Superior temporal gyrus (tissue), 1 donor: ENCODE measurements around the gene TFAP2A.

Experiments used
- DNase-seq: peaks from one replicate; pipeline ENCODE4 v3.0.0-alpha.2; 2016; ENCODE audit errors: extremely low spot score

Gene TFAP2A

DNA sequence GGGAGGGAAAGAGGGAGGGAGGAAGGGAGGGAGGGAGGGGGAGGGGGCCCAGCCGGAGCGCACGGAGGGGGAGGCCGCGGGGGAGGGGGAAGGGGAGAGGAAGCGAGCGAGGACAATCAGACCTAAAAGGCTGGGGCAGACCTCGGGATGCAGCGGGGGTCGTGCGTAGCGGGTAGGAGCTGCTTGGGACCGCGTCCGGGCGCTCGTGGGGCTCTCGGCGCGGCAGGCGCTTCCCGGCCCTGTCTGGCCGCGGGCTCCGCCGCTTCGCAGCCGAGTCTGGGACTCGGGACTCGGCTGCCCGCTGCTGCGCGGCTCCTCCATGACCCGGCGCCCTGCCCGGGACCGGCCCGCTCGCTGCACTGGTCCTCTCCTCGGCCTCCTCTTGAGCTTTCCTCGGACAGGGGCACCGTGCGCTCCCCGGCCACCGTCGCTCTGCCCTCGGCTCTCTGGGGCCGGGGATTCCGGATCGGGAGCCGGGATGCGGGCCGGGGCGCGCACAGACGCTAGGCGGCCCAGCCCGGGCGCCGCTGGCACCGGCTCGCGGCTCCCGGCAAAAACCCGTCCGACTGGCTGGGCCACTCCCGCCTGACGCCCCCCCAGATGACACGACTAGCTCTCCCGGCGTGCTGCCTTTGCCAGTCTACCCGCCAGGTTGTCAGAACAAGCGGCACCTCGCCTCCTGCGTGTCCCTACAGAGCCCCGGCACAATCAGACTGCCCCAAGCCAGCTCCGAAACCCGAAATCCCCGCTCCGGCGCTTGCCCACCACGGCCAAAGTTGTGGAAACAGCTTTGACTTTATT lies 2.2 kb downstream of the TFAP2A start:
- DNase-seq, result no peak

DNA sequence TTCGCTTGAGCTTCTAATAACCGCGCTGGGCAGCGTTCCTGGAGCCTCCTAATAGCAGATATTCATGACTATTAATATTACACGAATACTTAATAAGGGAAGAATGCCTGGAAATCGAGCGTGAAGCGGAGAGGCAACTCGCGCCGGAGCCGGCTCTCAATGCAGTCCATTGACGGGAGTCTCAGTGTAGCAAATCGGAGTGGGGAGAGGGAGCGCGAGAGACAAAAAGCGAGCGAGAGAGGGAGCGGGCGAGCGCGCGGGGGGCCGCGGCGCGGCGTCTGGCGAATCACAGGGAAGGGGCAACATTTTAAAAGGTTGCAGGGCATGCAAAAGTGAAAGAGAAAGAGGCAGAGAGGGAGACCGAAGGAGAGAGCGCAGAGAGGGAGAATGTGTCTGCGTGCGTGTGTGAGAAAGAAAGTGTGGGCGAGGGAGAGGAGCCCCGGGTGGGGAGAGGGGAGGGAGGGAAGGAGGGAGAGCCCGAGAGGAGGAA lies 2.9 kb downstream of the TFAP2A start:
- DNase-seq, result no peak

DNA sequence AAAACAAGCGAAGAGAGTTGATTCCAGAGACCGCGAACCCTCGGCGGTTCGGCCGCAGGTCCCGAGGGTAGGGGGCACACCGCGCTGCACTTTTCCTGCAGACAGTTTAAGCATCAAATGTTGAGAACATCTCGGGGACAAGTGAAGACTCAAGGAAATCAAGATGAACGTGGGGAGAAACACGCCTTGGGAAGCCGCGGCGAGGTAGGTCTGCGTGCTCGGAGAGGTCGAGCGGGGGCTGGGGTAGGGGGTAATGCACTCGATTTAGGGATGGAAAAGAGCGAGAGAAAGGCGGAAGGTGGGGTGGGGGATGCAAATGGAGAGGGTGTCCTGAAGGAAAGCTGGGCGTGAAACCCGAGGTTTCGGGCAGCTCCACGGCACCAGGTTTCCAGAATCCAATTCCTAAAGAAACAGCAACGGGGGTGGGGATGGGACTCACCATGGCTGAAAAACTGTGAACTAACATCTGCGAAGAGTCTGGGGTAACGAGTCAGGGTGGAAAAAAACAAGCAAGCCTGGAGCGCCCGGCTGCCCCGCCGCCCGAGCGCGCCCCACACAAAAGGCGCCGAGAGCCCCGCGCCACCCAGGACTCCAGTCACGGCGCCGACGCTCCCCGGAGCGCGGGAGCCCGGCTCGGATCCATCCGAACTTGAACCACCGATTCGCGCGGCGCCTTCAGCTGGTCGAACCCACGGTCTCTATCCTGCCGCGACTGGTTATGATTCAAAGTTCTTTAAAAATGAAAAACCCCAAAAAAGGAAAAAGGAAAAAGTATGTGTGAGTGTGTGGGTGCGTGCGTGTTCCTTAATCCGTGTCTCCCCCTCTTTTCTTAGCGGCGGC lies 3.5 kb downstream of the TFAP2A start:
- DNase-seq, result no peak

DNA sequence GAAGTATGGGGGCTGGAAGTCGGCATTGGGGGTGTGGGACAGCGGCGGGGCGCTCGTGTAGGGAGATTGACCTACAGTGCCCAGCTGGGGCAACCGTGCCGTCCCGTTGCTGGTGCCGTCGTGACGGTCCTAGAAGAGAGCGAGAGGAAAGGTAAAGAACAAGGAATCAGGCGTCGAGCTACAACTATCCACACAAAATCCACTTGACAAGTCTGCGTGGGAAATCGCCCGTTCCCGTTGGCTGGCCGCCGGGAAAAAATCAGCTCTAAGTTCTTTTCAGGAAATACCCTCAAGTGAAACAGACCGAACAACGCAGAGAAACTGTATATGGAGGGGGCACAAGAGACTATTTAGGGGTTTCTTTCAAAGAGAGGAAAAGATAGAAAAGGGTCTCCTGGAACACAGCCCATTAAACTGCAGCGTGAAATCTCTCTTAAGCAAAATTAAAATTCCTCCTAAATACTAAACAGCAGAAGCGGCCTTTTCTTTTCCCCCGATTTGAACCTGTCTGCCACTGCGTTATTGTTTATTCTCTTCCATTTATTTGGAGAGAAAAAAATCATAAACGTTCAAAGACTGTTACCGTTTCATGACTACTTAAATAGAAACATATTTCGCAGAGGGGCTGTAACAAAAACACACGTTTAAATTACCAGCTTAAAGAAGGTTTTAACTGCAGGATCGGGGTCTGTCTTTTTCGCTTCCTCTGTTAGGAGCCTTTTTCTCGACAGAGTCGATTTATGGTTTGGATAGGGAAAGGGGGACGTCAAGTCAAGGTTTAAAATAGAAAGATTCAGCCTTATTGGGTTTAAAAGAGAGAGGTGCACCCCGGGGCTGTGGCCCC lies 4.4 kb downstream of the TFAP2A start:
- DNase-seq, result no peak

DNA sequence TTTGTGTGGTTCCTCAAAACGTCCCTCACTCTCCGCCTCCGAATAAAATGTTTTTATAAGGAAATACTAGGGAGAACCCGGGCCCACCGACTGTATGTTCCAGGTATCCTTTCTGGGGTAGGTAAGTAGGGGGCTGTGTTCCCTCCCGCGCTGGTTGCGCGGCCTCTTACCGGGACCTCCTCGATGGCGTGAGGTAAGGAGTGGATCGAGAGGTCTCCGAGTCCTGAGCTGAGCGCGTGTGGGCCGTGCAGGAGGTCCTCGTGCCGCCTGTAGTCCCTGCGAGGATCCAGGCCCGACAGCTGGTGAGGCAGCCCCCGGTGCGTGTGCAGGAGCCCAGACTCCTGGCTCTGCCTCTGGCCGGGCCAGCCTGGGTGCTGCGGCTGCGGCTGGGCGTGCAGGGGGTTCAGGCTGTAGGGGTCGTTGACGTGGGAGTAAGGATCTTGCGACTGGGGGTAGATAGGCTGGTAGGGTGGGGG lies 5.1 kb downstream of the TFAP2A start:
- no peak for DNase-seq

DNA sequence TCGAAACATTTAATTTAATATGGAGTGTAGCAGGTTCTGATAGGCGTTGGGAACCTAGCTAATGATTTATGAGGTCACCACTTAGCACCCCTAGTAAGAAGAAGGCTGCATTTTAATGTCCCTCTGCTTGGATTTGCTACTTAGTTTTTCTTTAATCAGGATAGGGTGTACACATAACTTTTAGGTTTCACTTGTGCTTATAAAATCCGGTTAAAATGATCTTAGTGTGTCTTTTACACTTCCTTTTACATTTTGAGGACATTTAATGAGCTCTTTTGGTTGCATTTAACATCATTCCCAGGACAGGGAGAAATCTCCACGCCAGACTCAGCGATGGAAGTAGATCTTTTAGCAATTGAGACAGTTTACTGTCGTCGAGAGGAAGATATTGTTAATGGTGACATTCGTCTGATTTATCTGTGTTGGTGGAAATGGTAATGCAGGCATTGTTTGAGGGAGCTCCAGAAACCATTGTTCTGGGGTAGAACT lies 5.6 kb downstream of the TFAP2A start:
- no peak for DNase-seq

DNA sequence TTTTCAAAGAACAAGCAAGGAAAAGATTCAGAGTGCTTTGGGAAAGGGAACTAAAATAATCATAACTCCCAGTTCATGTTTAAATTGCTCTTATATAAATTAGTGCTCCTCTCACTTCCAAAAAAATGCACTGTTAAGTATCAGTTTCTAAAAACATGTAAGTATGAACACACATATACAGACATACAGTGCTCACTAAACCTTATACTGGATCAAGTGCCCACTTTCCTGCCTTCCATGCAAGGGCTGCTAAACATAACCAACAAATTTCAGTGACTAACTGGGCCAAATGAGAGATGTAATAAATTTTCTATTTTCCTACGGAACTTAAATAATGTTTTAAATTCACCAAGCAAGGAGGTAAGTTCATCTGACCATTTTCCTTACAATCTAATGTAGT lies 6.4 kb downstream of the TFAP2A start:
- no peak for DNase-seq

DNA sequence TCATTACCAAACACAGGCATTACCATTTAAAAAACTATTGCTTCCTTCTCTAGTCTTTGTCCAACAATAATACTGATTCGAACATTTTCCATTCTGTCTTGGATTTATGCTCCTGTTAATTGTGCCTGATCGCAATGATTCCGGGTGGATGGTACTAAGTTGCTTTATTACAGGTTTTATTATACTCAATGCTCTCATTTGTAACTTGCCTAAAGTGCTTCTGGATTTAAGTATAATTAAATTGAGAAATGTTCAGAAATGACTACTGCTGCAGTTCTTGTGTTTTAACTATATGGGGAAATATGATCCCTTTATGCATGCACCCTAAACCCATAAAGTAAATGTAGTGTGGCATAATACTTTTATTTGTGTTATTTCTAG lies 7.2 kb downstream of the TFAP2A start:
- DNase-seq, result no peak

DNA sequence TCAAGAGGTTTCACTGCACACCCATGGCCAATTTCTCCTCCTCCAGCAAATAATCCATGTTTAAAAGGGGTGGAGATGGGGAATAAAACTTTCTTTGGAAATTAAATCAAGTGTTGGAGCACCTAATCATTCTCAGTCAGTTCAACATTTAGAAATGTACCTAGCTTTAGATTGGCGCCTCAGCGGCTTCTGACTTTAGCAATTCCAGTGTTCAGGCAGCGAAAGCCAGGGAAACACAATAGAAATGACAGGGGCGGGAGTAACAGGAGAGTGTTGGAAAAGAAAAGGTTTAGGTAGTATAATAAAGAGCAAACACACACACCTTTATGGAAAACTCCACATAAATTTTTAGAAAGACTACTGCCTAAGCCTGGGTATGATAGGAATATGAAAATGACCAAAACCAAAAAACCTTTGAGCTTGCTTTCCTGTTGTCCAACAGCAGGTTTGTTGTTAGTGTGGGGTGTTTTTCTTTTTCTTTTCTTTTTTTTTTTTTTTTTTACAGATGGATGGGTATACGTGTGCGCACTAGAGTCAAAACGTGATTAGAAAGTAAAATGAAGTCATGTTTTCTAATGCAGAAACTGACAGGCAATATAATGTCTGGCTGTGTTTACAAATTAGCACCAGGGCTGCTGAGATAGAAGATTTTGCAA lies 7.7 kb downstream of the TFAP2A start:
- no peak for DNase-seq

DNA sequence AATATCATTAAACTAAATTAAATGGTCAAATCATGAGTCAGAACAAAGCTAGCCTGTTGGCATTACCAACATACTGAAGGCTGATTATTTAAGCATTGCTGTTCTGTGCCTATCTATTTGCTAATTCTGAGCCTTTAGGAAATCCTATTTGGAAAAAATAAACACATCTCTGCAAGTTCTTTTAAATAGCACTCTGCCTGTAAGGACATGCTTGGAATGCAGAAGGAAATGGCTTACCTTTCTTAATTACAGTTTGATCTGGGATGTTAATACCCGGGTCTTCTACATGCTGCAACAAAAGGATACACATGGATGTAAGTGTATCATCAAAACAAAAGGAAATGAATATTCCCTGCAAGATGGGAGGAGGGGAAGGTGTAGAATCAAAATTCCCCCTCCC lies 8.3 kb downstream of the TFAP2A start:
- DNase-seq, result no peak

DNA sequence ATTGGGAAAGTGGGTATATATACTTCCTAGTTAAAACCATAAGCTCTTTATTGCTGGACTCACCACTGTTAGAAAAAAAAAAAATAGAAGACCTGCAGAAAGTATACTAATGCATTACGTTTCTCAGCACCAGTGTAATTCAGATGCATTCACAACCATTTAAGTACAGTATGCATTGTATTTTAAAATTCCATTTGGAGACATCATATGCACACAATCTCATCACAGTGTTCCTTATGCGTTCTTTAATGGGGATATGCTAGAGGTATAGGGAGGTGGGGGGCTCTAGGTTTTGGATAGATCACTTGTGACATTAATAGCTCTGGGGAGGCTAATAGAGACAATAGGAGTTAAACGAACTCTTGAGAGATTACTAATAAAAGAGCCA lies 9.4 kb downstream of the TFAP2A start:
- DNase-seq, result no peak

DNA sequence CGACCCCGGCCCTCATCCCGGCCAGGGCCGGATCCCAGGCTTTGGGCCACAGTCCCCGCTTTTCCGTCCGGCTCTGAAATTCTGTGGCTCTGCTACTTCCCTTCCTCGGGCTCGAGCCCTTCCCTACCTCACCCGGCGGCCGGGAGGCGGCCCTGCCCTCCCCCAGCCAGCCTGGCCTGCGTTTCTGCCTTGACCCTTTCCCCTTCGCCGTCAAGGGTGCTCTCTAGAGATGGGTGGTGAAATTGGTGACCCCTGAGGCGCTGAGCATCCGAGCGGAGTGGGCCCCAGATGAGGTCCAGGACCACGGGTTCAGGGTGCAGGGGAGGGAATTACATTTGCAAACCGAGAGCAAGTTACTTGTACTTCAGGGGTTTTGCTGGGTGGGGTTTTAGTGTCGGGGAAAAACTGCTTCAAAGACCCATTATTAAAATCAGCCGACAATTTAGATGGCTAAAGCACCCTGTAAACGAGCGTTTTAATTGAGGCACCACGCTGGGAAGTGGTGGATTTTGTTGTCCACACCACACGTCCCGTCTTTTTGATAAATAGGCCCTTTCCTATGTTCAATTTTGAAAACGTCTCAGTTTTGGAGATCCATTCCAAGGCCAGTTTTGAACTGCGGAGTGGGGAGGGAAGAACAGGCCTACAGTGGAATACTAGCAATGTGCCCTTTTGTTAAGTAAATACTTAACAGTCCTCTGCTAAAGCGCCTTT lies 9.9 kb downstream of the TFAP2A start:
- DNase-seq, result no peak

DNA sequence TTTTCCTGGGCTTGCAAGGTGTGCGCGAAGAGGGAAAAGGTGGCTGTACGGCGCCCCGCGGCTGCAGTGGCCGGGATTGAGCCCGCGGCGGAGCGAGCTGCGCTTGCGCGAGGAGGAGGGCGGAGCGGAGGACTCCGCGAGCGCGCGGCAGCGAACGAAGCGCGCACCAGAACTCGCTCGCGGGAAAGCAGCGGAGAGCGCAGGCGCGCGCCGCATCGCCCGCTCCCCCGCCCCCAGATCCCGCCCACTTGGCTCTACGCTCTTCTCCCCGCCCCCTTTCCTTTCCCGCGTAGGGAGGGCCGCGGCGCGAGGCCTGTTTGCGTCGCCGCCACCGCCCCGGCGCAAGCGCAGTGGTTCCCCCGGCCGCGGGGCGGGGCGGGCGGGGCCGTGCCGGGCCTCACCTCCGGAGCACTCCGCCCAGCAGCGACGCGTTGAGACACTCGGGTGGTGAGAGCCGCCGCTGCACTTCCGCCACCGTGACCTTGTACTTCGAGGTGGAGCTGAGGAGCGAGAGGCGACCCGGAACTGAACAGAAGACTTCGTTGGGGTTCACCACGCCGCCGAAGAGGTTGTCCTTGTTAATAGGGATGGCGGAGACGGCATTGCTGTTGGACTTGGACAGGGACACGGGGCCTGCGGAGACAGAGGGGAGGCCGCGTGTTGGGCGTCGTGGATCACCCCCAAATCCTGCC lies 10.6 kb downstream of the TFAP2A start:
- DNase-seq, result peak; percentile 80

DNA sequence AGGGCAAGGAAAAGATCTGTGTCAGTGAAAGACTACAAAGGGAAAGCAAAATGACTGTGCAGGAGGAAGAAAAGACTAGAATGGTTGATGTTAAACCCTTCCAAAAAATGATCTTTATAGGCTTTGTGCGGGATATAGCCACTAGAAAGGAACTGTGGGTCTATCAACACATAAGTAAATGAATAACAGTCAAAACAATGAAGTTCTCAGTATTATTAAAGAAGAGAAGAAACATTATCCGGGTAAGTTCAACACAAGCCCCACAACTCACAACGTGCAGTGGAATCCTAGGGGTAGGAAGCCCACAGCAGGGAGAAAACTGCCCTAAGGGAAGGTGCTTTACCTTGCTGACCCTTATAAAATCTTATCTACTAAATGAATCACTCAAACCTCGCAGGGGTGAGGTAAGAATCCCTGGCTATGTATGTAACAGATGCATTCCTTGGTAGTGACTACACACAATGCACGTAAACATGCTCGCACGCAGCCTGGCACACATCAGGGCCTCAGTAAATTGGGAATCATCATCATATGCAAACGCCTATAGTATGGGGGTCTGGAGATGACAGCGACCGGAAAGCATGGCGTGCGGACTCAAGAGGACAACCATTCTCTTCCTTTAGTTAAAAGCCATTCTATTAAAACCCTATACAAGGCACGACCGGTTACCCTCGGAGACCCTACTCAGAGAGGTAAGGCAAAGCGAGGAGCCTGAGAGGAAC lies 11.3 kb downstream of the TFAP2A start:
- DNase-seq, result no peak

DNA sequence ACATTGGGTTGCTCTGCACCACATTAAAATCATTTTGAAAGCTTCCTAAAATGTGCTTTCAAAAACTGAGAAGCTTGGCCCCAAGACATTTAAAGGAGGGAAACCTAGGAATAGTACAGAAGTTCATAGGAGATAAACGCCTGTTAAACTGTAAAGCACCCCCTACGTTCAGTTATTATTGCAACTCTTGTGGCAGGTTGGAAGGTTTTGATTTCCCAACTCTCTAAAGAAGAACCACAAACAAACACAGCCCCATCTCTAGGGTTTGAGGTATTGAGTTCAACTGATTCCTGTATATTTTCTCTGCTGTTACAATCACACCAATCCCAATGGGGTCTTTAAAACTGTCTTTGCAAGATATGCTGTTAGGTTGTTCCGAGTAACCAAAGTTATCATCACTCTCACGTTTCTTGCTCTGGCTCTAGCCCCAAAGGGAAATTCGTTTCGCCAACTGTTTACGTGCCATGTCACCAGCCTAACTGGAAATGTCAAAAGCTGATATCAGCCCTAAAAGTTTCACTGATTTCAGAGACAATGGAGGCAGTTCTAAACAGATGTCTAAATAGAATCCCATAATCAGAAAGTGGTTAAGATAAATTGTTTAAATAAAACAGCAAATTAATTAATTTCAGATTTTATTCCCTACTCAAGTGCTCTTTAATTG lies 12.1 kb downstream of the TFAP2A start:
- DNase-seq, result no peak

DNA sequence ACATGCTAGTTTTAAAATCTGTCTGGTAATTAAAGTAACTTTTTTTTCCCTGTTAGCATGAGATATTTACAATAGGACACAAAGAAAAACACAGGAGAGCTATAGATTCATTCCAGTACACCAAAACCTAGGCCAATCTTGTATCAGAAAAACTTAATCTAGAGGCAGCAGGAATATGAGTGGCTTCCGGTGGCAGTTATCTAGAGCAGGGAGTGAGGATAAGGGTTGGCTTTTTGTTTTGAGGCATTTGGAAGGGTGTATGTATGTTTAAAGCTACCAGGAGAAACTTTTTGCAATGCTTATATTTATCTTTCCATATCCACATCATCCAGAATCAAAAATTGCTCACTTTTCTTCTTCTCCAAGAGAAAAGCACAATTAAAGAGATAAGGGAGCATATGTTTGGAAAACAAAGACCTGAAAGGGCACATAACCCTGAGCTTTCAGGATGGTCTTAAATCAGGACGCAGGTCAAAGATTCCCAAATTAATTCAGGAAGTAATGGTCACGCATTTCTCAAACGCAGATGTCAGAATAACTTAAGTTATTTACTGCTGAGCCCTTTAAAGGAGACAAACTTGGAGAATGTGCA lies 13.1 kb downstream of the TFAP2A start:
- DNase-seq, result no peak

DNA sequence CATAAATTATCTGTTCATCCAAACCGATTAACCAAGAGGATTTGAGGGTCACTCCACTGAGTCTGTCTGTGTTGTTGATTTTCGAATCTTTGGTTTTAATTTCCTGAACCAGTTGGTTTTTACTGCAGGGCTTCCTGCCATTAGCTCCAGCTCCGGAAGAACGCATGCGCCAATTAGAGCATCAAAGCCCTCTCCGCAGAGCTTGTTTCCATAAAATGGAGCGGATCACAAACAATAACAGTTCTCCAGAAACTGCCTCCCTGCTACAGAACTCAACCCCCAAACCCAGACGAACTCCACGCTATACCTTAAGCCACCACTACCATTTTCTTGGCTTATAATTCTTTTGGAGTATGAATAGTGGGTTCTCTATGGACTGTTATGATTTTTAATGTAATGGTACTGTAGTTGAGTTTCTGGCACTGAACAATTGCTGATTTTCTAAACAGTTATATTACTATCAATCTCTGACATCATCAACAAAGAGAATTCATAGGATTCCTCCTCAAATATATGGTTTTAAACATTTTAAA lies 13.8 kb downstream of the TFAP2A start:
- no peak for DNase-seq

DNA sequence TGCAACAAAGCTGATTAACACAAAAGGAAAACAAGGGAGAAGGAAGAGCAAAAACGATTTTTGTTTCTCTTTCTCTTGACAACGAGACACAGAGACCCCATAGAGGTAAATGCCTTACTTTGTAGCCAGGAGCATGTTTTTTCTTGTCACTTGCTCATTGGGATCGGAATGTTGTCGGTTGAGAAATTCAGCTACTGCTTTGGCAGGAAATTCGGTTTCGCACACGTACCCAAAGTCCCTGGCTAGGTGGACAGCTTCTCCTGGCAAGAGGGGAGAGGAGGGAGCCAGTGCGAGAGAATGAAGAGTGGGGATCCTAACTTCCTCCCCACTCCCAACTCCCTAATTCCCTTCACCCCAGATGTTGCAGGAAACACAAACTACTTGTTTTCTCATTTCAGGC lies 14.5 kb downstream of the TFAP2A start:
- no peak for DNase-seq
